ENCODE measurements around the gene LY86. TPM values are rescaled to one million over a fixed set of nuclear protein-coding genes. Genes with fewer than 3 reads are reported as not detected.

The LY86 gene
- total and polyA plus RNA-seq, 9 of the 15 experiments (the other 6 are each of a cell fraction or from before 2014, with no cell fraction given): 0.08 to 0.20 TPM; not detected in 7

DNA sequence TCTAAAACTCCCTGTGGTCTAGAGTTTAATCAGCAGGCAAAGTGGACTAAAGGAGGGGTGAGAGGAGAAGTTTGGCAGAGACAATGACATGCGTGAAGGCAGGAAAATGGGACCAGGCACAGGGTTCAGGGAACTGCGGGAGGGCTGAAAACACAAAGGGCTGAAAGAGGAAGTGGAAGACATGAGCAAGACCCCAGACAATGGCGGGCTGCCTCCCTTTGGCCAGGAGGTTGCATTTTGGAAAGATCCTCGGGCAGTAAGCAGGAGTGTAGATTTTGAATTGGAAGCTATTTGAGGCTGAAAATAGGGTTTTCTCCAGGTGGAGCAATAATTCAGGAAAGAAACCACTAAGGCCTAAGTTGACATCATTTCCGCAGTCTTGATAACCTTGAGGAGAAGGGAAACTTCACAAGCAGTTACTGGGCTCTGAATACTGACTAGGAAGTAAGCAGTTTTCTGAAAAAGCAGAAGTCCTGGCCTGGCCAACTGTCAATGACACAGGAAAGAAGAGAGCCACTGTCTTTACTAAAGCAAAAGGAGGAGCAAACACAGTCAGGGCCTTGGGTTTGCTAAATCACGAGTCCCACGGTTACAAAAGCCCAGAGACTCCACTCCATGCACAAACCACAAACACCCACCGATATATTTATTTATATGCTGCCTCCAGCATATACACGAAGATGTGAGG lies 3.4 kb downstream of the LY86 start (continued):
- TF ChIP-seq, protein P1, sequence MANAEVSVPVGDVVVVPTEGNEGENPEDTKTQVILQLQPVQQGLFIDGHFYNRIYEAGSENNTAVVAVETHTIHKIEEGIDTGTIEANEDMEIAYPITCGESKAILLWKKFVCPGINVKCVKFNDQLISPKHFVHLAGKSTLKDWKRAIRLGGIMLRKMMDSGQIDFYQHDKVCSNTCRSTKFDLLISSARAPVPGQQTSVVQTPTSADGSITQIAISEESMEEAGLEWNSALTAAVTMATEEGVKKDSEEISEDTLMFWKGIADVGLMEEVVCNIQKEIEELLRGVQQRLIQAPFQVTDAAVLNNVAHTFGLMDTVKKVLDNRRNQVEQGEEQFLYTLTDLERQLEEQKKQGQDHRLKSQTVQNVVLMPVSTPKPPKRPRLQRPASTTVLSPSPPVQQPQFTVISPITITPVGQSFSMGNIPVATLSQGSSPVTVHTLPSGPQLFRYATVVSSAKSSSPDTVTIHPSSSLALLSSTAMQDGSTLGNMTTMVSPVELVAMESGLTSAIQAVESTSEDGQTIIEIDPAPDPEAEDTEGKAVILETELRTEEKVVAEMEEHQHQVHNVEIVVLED (CRISPR knock-in tag; IDR thresholded peaks at IDR 0.05): peak; percentile 2; the same call in 1 of the 2 replicates
- TF ChIP-seq, protein P2, sequence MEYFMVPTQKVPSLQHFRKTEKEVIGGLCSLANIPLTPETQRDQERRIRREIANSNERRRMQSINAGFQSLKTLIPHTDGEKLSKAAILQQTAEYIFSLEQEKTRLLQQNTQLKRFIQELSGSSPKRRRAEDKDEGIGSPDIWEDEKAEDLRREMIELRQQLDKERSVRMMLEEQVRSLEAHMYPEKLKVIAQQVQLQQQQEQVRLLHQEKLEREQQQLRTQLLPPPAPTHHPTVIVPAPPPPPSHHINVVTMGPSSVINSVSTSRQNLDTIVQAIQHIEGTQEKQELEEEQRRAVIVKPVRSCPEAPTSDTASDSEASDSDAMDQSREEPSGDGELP (CRISPR knock-in tag; IDR thresholded peaks at IDR 0.05; ENCODE audit: borderline replicate concordance): no peak
- TF ChIP-seq ZFP36 (IDR thresholded peaks at IDR 0.05; ENCODE audit: low read depth, low read length, partially characterized antibody) (no peak), SLC30A9 (CRISPR knock-in tag; IDR thresholded peaks at IDR 0.05) (no peak), JUNB (CRISPR knock-in tag; conservative IDR thresholded peaks at IDR 0.05) (no peak), GTF2A2 (tag; IDR thresholded peaks at IDR 0.05) (0 out of 2 replicates have a peak, but pooled peaks have one; percentile 21), SNRNP70 (optimal IDR thresholded peaks at IDR 0.05; ENCODE audit: low read depth, low read length) (no peak), KLF10 (CRISPR knock-in tag; IDR thresholded peaks at IDR 0.05) (no peak), CREB1 (IDR thresholded peaks at IDR 0.05) (no peak), CREB1 (CRISPR knock-in tag; IDR thresholded peaks at IDR 0.05) (no peak), LCOR (CRISPR knock-in tag; IDR thresholded peaks at IDR 0.05) (no peak), SP1 (CRISPR knock-in tag; IDR thresholded peaks at IDR 0.05) (no peak)
- TF ChIP-seq, protein P3, sequence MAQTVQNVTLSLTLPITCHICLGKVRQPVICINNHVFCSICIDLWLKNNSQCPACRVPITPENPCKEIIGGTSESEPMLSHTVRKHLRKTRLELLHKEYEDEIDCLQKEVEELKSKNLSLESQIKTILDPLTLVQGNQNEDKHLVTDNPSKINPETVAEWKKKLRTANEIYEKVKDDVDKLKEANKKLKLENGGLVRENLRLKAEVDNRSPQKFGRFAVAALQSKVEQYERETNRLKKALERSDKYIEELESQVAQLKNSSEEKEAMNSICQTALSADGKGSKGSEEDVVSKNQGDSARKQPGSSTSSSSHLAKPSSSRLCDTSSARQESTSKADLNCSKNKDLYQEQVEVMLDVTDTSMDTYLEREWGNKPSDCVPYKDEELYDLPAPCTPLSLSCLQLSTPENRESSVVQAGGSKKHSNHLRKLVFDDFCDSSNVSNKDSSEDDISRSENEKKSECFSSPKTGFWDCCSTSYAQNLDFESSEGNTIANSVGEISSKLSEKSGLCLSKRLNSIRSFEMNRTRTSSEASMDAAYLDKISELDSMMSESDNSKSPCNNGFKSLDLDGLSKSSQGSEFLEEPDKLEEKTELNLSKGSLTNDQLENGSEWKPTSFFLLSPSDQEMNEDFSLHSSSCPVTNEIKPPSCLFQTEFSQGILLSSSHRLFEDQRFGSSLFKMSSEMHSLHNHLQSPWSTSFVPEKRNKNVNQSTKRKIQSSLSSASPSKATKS (CRISPR knock-in tag; IDR thresholded peaks at IDR 0.05): no peak
- TF ChIP-seq, protein P4, sequence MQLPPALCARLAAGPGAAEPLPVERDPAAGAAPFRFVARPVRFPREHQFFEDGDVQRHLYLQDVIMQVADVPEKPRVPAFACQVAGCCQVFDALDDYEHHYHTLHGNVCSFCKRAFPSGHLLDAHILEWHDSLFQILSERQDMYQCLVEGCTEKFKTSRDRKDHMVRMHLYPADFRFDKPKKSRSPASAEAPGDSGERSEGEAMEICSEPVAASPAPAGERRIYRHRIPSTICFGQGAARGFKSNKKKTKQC (CRISPR knock-in tag; IDR thresholded peaks at IDR 0.05): no peak
- TF ChIP-seq, protein P5, sequence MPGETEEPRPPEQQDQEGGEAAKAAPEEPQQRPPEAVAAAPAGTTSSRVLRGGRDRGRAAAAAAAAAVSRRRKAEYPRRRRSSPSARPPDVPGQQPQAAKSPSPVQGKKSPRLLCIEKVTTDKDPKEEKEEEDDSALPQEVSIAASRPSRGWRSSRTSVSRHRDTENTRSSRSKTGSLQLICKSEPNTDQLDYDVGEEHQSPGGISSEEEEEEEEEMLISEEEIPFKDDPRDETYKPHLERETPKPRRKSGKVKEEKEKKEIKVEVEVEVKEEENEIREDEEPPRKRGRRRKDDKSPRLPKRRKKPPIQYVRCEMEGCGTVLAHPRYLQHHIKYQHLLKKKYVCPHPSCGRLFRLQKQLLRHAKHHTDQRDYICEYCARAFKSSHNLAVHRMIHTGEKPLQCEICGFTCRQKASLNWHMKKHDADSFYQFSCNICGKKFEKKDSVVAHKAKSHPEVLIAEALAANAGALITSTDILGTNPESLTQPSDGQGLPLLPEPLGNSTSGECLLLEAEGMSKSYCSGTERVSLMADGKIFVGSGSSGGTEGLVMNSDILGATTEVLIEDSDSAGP (CRISPR knock-in tag; IDR thresholded peaks at IDR 0.05): no peak
- TF ChIP-seq, protein P6, sequence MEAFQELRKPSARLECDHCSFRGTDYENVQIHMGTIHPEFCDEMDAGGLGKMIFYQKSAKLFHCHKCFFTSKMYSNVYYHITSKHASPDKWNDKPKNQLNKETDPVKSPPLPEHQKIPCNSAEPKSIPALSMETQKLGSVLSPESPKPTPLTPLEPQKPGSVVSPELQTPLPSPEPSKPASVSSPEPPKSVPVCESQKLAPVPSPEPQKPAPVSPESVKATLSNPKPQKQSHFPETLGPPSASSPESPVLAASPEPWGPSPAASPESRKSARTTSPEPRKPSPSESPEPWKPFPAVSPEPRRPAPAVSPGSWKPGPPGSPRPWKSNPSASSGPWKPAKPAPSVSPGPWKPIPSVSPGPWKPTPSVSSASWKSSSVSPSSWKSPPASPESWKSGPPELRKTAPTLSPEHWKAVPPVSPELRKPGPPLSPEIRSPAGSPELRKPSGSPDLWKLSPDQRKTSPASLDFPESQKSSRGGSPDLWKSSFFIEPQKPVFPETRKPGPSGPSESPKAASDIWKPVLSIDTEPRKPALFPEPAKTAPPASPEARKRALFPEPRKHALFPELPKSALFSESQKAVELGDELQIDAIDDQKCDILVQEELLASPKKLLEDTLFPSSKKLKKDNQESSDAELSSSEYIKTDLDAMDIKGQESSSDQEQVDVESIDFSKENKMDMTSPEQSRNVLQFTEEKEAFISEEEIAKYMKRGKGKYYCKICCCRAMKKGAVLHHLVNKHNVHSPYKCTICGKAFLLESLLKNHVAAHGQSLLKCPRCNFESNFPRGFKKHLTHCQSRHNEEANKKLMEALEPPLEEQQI (IDR thresholded peaks at IDR 0.05): no peak
